ENCODE results near the gene PLAAT1.

PLAAT1 gene

GRCh38 chr3:193210618-193211017 lies 30.4 kb upstream of the PLAAT1 start:
- H3K4me3 ChIP-seq (ENCODE audit: low read depth, low read length), result no peak overlapping the region
- H3K36me3 ChIP-seq (ENCODE audit: control insufficient read depth, insufficient read depth, low read length), result no peaks in the 10 kb centered on the region
- H3K4me2 ChIP-seq (ENCODE audit: low read length), result no peak overlapping the region
- H3K4me1 ChIP-seq, result no peaks in the 10 kb centered on the region
- H3K9ac ChIP-seq, result no peak overlapping the region
- no peaks in the 10 kb centered on the region for H3K27me3 ChIP-seq (ENCODE audit: control insufficient read depth, insufficient read depth, low read length)
- no peak for TF ChIP-seq CTCF (IDR thresholded peaks at IDR 0.05)
- H3K79me2 ChIP-seq, result no peaks in the 10 kb centered on the region
- no peak overlapping the region for H3K27ac ChIP-seq
- no peak overlapping the region for H2AFZ ChIP-seq
- H3K9me3 ChIP-seq (ENCODE audit: control insufficient read depth, low read length), result no peaks in the 10 kb centered on the region

- no peak overlapping the region for H2AFZ ChIP-seq
- no peak overlapping the region for H3K4me3 ChIP-seq (ENCODE audit: low read depth, low read length)
- no peak overlapping the region for H3K4me2 ChIP-seq (ENCODE audit: low read length)
- H3K9ac ChIP-seq, result no peak overlapping the region
- H3K79me2 ChIP-seq, result no peaks in the 10 kb centered on the region
- TF ChIP-seq CTCF (IDR thresholded peaks at IDR 0.05), result no peak
- H3K4me1 ChIP-seq, result no peaks in the 10 kb centered on the region
- no peak overlapping the region for H3K27ac ChIP-seq
- no peaks in the 10 kb centered on the region for H3K36me3 ChIP-seq (ENCODE audit: control insufficient read depth, insufficient read depth, low read length)
- no peaks in the 10 kb centered on the region for H3K9me3 ChIP-seq (ENCODE audit: control insufficient read depth, low read length)
- H3K27me3 ChIP-seq (ENCODE audit: control insufficient read depth, insufficient read depth, low read length), result no peaks in the 10 kb centered on the region
Measured at GRCh38 chr3:193211173-193211572, 29.8 kb upstream of the PLAAT1 start.

GRCh38 chr3:193211984-193212383 lies 29.0 kb upstream of the PLAAT1 start:
- no peak for TF ChIP-seq CTCF (IDR thresholded peaks at IDR 0.05)
- Histone ChIP-seq H3K4me1 (no peaks in the 10 kb centered on the region), H3K9ac (no peak overlapping the region), H3K27me3 (ENCODE audit: control insufficient read depth, insufficient read depth, low read length) (no peaks in the 10 kb centered on the region), H3K4me3 (ENCODE audit: low read depth, low read length) (no peak overlapping the region), H3K4me2 (ENCODE audit: low read length) (no peak overlapping the region), H2AFZ (no peak overlapping the region), H3K36me3 (ENCODE audit: control insufficient read depth, insufficient read depth, low read length) (no peaks in the 10 kb centered on the region), H3K79me2 (no peaks in the 10 kb centered on the region), H3K27ac (no peak overlapping the region), H3K9me3 (ENCODE audit: control insufficient read depth, low read length) (no peaks in the 10 kb centered on the region)

GRCh38 chr3:193212844-193213243 lies 28.2 kb upstream of the PLAAT1 start:
- Histone ChIP-seq H3K4me1 (no peaks in the 10 kb centered on the region), H2AFZ (no peak overlapping the region), H3K36me3 (ENCODE audit: control insufficient read depth, insufficient read depth, low read length) (no peaks in the 10 kb centered on the region), H3K27ac (no peak overlapping the region), H3K4me2 (ENCODE audit: low read length) (no peak overlapping the region), H3K9me3 (ENCODE audit: control insufficient read depth, low read length) (no peaks in the 10 kb centered on the region), H3K79me2 (no peaks in the 10 kb centered on the region), H3K27me3 (ENCODE audit: control insufficient read depth, insufficient read depth, low read length) (no peaks in the 10 kb centered on the region), H3K9ac (no peak overlapping the region), H3K4me3 (ENCODE audit: low read depth, low read length) (no peak overlapping the region)
- TF ChIP-seq CTCF (IDR thresholded peaks at IDR 0.05), result no peak

- no peak for TF ChIP-seq CTCF (IDR thresholded peaks at IDR 0.05)
- Histone ChIP-seq H3K9ac (no peak overlapping the region), H2AFZ (peak overlapping the region; percentile 36), H3K9me3 (ENCODE audit: control insufficient read depth, low read length) (no peaks in the 10 kb centered on the region), H3K79me2 (no peaks in the 10 kb centered on the region), H3K27me3 (ENCODE audit: control insufficient read depth, insufficient read depth, low read length) (no peaks in the 10 kb centered on the region), H3K4me1 (no peaks in the 10 kb centered on the region), H3K4me3 (ENCODE audit: low read depth, low read length) (no peak overlapping the region), H3K27ac (no peak overlapping the region), H3K36me3 (ENCODE audit: control insufficient read depth, insufficient read depth, low read length) (no peaks in the 10 kb centered on the region), H3K4me2 (ENCODE audit: low read length) (no peak overlapping the region)
Measured at GRCh38 chr3:193214445-193214844, 26.6 kb upstream of the PLAAT1 start.
